BJ (cell line): ENCODE data around the gene CUL1. TPM values are rescaled to one million over a fixed set of nuclear protein-coding genes. Genes with fewer than 3 reads are reported as not detected.

Experiments
- CTCF ChIA-PET: fragments of 350-600 bp; formaldehyde crosslinking; extraction: SDS; loops from one replicate; lab custom pipeline; 2021; ENCODE audit warnings: antibody characterized with exemption, inconsistent platforms; lab: Yijun Ruan, JAX
- POLR2A ChIA-PET: fragments of 300-600 bp; sonication (Branson Sonifier 250); formaldehyde crosslinking; extraction: SDS; loops from one replicate; lab custom pipeline; 2021; ENCODE audit warnings: antibody characterized with exemption; lab: Charles Lee
- DNase-seq: peaks from one replicate; pipeline ENCODE4 v3.0.0-alpha.2; 2011; ENCODE audit warnings: low read depth
- H3K27me3 ChIP-seq: 2 replicates; pipeline ENCODE4 v1.6.0; 2011; ENCODE audit warnings: low read length; ENCODE audit not compliant: control insufficient read depth, insufficient read depth
- H3K36me3 ChIP-seq: 2 replicates; pipeline ENCODE4 v1.5.1; 2011; ENCODE audit warnings: low read length; ENCODE audit not compliant: control insufficient read depth, insufficient read depth
- H3K4me3 ChIP-seq: 2 replicates; pipeline ENCODE4 v1.5.1; 2011; ENCODE audit warnings: low read depth, mild to moderate bottlenecking, control low read depth, low read length
- polyA plus RNA-seq: library from polyadenylated mRNA; depleted of rRNA; stranded (reverse); fragments of >200 nt; gene quantifications from 2 replicates; pipeline ENCODE4 v1.2.3, GENCODE V29; 2011
- TF ChIP-seq, protein P1 (sequence below): IDR thresholded peaks from 2 replicates; pipeline ENCODE4 v1.5.1; 2011; ENCODE audit warnings: low read depth, mild to moderate bottlenecking, control low read depth, inconsistent platforms, low read length, moderate library complexity; ENCODE audit not compliant: insufficient read depth

Gene CUL1
- polyA plus RNA-seq, 1 experiment, result 38.6 TPM

DNA sequence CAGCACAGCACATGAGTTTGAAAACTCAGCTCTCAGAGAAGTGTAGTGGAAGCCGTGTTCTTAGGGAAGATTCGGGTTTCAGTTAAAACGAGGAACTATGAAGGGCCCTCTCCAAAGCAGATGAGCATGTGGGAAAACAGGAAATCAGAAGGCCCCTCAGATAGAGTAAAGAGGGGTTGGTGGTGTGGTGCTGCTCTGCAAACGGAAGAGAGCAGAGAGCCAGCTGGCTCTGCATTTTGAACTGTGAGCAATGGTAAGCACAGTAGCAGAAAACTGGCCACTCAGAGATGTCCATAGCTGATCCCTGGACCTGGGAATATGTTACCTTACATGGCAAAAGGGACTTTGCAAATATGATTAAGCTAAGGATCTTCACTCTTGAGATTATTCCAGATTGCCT lies 27.9 kb upstream of the CUL1 start:
- POLR2A ChIA-PET, result no interaction called here
- H3K4me3 ChIP-seq, result no peak overlapping the region
- TF ChIP-seq, protein P1, sequence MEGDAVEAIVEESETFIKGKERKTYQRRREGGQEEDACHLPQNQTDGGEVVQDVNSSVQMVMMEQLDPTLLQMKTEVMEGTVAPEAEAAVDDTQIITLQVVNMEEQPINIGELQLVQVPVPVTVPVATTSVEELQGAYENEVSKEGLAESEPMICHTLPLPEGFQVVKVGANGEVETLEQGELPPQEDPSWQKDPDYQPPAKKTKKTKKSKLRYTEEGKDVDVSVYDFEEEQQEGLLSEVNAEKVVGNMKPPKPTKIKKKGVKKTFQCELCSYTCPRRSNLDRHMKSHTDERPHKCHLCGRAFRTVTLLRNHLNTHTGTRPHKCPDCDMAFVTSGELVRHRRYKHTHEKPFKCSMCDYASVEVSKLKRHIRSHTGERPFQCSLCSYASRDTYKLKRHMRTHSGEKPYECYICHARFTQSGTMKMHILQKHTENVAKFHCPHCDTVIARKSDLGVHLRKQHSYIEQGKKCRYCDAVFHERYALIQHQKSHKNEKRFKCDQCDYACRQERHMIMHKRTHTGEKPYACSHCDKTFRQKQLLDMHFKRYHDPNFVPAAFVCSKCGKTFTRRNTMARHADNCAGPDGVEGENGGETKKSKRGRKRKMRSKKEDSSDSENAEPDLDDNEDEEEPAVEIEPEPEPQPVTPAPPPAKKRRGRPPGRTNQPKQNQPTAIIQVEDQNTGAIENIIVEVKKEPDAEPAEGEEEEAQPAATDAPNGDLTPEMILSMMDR, result no peak
- peaks cover 2% of the 10 kb centered on the region; the same call in 1 of the 2 replicates for H3K27me3 ChIP-seq
- CTCF ChIA-PET, result no interaction called here
- H3K36me3 ChIP-seq, result no peaks in the 10 kb centered on the region
- DNase-seq, result no peak

DNA sequence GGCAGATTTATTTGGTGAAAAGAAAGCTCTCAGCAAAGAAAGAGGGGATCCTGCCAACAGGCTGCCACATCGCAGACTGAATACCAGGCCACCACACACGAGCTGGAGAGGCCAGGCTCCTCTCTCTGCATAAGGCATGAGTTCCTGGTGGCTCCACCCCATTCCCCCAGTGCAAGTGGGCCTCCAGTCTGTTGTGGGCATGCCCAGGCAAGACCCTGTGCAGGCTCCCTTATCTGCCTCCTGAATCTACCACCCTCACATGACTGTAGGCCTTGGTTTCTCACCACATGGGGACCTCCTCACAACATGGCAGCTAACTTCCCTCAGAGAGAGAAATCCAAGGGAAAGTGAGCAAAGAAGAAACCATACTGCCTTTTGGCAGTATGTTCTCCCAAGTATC lies 26.7 kb upstream of the CUL1 start:
- H3K4me3 ChIP-seq, result no peak overlapping the region
- H3K36me3 ChIP-seq, result no peaks in the 10 kb centered on the region
- peaks cover 2% of the 10 kb centered on the region; the same call in 1 of the 2 replicates for H3K27me3 ChIP-seq
- ChIA-PET POLR2A (no interaction called here), CTCF (interaction anchor here (0.7 kb wide), 1 partner anchor 15 kb away, joined by 3 read pairs; no protein-coding TSS in a partner anchor)
- TF ChIP-seq, protein P1, result no peak
- DNase-seq, result no peak

DNA sequence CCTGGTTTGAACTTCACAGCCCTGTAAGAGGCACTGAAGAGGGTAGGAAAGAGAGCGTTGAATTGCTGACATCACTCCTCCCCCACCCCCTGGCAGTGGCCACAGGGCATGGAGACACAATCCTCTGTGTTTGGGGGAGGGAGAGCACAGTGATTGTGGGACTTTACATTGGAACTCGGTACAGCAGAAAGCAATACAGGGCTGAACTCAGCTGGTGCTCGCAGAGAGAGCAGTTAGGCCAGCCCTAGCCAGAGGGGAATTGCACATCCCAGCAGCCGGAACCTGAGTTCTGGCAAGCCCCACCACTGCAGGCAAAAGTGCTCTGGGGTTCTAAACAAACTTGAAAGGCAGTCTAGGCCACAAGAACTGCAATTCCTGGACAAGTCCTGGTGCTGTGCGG lies 24.0 kb upstream of the CUL1 start:
- ChIA-PET POLR2A (no interaction called here), CTCF (no interaction called here)
- DNase-seq, result no peak

DNA sequence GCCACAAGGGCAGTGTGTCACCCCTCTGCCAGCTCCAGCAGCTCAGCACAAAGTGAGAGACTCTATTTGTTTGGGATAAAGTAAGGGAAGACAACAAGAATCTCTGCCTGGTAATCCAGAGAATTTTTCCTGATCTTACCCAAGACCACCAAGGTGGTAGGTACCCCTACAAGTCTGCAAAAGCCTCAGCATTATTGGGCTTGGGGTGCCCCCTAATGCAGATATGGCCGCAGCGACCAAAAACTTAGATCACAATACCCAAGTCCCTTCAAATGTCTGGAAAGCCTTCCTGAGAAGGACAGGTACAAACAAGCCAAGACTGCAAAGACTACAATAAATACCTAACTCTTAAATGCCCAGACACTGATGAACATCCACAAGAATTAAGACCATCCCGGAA lies 22.4 kb upstream of the CUL1 start:
- no peak for DNase-seq
- ChIA-PET CTCF (no interaction called here), POLR2A (no interaction called here)
- TF ChIP-seq, protein P1, result no peak
- Histone ChIP-seq H3K36me3 (no peaks in the 10 kb centered on the region), H3K27me3 (peaks cover 2% of the 10 kb centered on the region), H3K4me3 (no peak overlapping the region)

More for the DNA sequence above, 24.0 kb upstream of the CUL1 start:
- peaks cover 2% of the 10 kb centered on the region for H3K27me3 ChIP-seq
- H3K4me3 ChIP-seq, result no peak overlapping the region
- TF ChIP-seq, protein P1, result no peak
- no peaks in the 10 kb centered on the region for H3K36me3 ChIP-seq

DNA sequence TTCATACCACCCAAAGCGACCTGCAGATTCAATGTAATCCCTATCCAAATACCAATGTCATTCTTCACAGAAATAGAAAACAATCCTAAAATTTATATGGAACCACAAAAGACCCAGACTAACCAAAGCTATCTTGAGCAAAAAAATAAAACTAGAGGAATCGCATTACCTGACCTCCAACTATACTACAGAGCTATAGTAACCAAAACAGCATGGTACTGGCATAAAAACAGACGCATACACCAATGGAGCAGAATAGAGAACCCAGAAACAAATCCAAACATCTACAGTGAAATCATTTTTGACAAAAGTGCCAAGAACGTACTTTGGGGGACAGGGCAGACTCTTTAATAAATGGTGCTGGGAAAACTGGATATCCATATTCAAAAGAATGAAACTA lies 16.9 kb upstream of the CUL1 start:
- no peak for DNase-seq
- CTCF ChIA-PET, result no interaction called here
- no peak overlapping the region for H3K4me3 ChIP-seq
- POLR2A ChIA-PET, result no interaction called here
- TF ChIP-seq, protein P1, result no peak
- H3K27me3 ChIP-seq, result peaks cover 5% of the 10 kb centered on the region
- no peaks in the 10 kb centered on the region for H3K36me3 ChIP-seq
